HL-60 (cell line): ENCODE results near the gene ARMC10.

Source experiments
- CTCF ChIP-seq: IDR thresholded peaks from one replicate; pipeline ENCODE4 v1.5.1; 2011; ENCODE audit warnings: low read length, control low read depth, inconsistent platforms; ENCODE audit not compliant: insufficient read depth
- GABPA ChIP-seq: IDR thresholded peaks from 2 replicates; pipeline ENCODE4 v1.6.1; 2012; ENCODE audit warnings: low read depth
- POLR2AphosphoS5 ChIP-seq: IDR thresholded peaks from 2 replicates; pipeline ENCODE4 v1.6.1; 2012; ENCODE audit warnings: low read depth
- REST ChIP-seq: IDR thresholded peaks from 2 replicates; pipeline ENCODE4 v1.6.1; 2012; ENCODE audit warnings: low read depth; ENCODE audit not compliant: insufficient replicate concordance

DNA sequence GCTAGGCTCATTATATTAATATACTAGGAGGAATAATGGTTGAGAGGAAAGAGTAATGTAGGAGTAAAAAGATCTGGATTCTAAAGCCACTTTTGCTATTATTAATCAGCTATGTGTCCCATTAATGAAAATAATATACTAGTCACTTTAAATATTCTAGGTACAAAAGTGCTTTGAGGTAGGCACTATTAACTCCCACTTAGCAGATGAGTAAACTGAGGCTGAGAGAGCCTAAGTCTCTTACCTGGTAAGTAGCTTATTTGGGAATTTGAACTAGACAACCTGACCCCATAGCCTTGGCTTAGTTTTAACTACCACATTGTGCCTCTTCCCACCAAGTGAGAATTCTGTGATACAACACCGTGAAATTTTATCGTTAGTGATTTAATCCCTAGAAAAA lies 6.0 kb downstream of the ARMC10 start:
- TF ChIP-seq CTCF = no peak
- no peak for TF ChIP-seq POLR2AphosphoS5
- TF ChIP-seq REST = no peak
- TF ChIP-seq GABPA = no peak
